ENCODE data around the gene TRIP6. TPM values are rescaled to one million over a fixed set of nuclear protein-coding genes. Genes with fewer than 3 reads are reported as not detected.

The TRIP6 gene
- total RNA-seq, 1 donor from 2014 or later: 99.9 TPM

DNA sequence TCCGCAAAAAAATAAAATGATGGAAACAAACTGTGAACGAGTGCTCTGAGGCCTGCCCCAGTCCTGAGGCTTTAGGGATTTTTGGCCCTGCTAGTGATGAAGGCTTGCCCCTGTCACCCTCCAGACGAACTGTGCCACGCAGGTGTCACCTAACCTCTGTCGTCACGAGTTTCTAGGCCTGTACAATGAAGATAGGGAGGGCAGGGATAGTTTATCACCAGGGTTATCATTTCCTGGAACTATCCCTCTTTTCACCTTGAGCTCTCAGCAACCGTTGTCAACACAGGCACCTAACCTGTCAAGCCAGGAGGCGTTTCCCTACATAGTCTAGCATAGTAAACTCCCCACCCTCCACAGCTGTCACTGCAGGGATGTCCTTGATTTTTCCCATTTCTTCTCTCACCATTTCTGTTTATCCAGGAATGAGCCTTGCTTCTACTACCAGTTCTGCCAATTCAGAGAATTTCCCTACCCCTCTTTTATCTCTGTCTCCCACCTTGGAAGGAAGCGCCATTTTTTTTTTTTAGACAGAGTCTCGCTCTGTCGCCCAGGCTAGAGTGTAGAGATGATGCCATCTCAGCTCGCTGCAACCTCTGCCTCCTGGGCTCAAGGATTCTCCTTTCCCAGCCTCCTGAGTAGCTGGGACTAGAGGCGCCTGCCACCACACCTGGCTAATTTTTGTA lies 30.7 kb downstream of the TRIP6 start:
- Histone ChIP-seq H3K27ac (ENCODE audit: low read depth, low read length) (no peak overlapping the region), H3K27me3 (ENCODE audit: insufficient read depth, low read length) (peaks cover 10% of the 10 kb centered on the region), H3K36me3 (ENCODE audit: insufficient read depth, low read length) (no peaks in the 10 kb centered on the region), H3K79me2 (ENCODE audit: insufficient read depth, low read length) (no peaks in the 10 kb centered on the region), H3K9me3 (ENCODE audit: insufficient read depth, low read depth, low read length) (no peaks in the 10 kb centered on the region), H3K9ac (ENCODE audit: low read length) (no peak overlapping the region), H3K4me2 (ENCODE audit: low read length) (no peak overlapping the region), H3K4me3 (ENCODE audit: insufficient read depth, low read depth, low read length) (no peak overlapping the region), H4K20me1 (ENCODE audit: insufficient read depth, low read length) (no peaks in the 10 kb centered on the region), H3K4me1 (ENCODE audit: insufficient read depth, low read length) (peaks cover 6% of the 10 kb centered on the region), H2AFZ (ENCODE audit: low read depth, low read length) (no peak overlapping the region)
- Mint-ChIP-seq H3K4me1 (ENCODE audit: low read depth, unreplicated experiment) (peaks cover 6% of the 10 kb centered on the region), H3K27me3 (ENCODE audit: low read depth, unreplicated experiment) (peaks cover 27% of the 10 kb centered on the region), H3K9me3 (ENCODE audit: unreplicated experiment) (peaks cover 2% of the 10 kb centered on the region), H3K4me3 (ENCODE audit: unreplicated experiment) (no peak overlapping the region), H3K27ac (ENCODE audit: unreplicated experiment) (peak overlapping the region; percentile 72), H3K36me3 (ENCODE audit: low read depth, unreplicated experiment) (no peaks in the 10 kb centered on the region)
- FAIRE-seq: no peak
- TF ChIP-seq, protein P1, sequence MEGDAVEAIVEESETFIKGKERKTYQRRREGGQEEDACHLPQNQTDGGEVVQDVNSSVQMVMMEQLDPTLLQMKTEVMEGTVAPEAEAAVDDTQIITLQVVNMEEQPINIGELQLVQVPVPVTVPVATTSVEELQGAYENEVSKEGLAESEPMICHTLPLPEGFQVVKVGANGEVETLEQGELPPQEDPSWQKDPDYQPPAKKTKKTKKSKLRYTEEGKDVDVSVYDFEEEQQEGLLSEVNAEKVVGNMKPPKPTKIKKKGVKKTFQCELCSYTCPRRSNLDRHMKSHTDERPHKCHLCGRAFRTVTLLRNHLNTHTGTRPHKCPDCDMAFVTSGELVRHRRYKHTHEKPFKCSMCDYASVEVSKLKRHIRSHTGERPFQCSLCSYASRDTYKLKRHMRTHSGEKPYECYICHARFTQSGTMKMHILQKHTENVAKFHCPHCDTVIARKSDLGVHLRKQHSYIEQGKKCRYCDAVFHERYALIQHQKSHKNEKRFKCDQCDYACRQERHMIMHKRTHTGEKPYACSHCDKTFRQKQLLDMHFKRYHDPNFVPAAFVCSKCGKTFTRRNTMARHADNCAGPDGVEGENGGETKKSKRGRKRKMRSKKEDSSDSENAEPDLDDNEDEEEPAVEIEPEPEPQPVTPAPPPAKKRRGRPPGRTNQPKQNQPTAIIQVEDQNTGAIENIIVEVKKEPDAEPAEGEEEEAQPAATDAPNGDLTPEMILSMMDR (IDR thresholded peaks at IDR 0.05; ENCODE audit: insufficient read depth, low read depth, low read length): no peak
- DNase-seq (ENCODE audit: low read depth): no peak

DNA sequence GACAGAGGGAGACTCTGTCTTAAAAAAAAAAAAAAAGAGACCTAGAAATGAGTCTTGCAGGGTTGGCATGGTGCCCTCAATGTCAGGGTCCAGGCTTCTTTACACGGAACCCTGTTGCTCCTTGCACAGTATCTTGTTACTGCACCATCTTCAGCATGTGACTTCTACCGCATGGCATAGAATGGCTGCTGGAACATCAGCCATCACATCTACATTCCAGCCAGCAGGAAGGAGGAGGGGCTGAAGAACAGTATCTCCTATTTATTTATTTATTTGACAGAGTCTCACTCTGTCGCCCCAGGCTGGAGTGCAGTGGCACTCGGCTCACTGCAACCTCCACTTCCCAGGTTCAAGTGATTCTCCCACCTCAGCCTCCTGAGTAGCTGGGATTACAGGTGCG lies 32.2 kb downstream of the TRIP6 start:
- Histone ChIP-seq H3K4me1 (ENCODE audit: insufficient read depth, low read length) (peaks cover 6% of the 10 kb centered on the region), H2AFZ (ENCODE audit: low read depth, low read length) (no peak overlapping the region), H3K27me3 (ENCODE audit: insufficient read depth, low read length) (peaks cover 10% of the 10 kb centered on the region), H3K36me3 (ENCODE audit: insufficient read depth, low read length) (no peaks in the 10 kb centered on the region), H3K9me3 (ENCODE audit: insufficient read depth, low read depth, low read length) (no peaks in the 10 kb centered on the region), H3K9ac (ENCODE audit: low read length) (no peak overlapping the region), H3K27ac (ENCODE audit: low read depth, low read length) (no peak overlapping the region), H4K20me1 (ENCODE audit: insufficient read depth, low read length) (no peaks in the 10 kb centered on the region), H3K4me2 (ENCODE audit: low read length) (no peak overlapping the region), H3K4me3 (ENCODE audit: insufficient read depth, low read depth, low read length) (no peak overlapping the region), H3K79me2 (ENCODE audit: insufficient read depth, low read length) (no peaks in the 10 kb centered on the region)
- Mint-ChIP-seq H3K36me3 (ENCODE audit: low read depth, unreplicated experiment) (no peaks in the 10 kb centered on the region), H3K27ac (ENCODE audit: unreplicated experiment) (no peak overlapping the region), H3K4me1 (ENCODE audit: low read depth, unreplicated experiment) (peaks cover 4% of the 10 kb centered on the region), H3K4me3 (ENCODE audit: unreplicated experiment) (no peak overlapping the region), H3K9me3 (ENCODE audit: unreplicated experiment) (peaks cover 2% of the 10 kb centered on the region), H3K27me3 (ENCODE audit: low read depth, unreplicated experiment) (peaks cover 25% of the 10 kb centered on the region)
- no peak for TF ChIP-seq EZH2 (IDR thresholded peaks at IDR 0.05; ENCODE audit: insufficient read depth, low read length)
- TF ChIP-seq, protein P1 (IDR thresholded peaks at IDR 0.05; ENCODE audit: insufficient read depth, low read depth, low read length): no peak
- DNase-seq (ENCODE audit: low read depth) (no peak), FAIRE-seq (no peak)

DNA sequence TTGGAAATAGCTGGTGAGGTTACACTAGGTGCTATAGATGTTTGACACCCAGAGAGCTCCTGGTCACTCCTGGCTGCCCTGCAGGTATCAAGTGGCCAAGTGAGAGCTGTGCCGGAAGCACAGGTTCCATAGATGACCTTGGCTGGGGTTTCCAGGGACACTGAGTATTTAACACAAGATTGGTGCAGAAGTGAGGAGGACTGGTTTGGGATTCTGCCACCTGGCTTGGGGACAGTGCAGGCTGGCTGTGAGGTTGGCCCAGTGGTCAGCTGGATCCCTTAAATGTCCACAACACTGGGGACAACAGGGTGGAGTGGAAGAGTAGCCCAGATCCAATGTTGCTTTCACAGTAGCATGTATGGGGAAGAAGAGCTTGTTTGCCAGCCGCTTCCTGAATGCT lies 33.8 kb downstream of the TRIP6 start:
- Histone ChIP-seq H3K27ac (ENCODE audit: low read depth, low read length) (no peak overlapping the region), H2AFZ (ENCODE audit: low read depth, low read length) (no peak overlapping the region), H3K9ac (ENCODE audit: low read length) (no peak overlapping the region), H3K4me2 (ENCODE audit: low read length) (no peak overlapping the region), H4K20me1 (ENCODE audit: insufficient read depth, low read length) (no peaks in the 10 kb centered on the region), H3K36me3 (ENCODE audit: insufficient read depth, low read length) (no peaks in the 10 kb centered on the region), H3K27me3 (ENCODE audit: insufficient read depth, low read length) (peaks cover 8% of the 10 kb centered on the region), H3K4me3 (ENCODE audit: insufficient read depth, low read depth, low read length) (no peak overlapping the region), H3K9me3 (ENCODE audit: insufficient read depth, low read depth, low read length) (no peaks in the 10 kb centered on the region), H3K4me1 (ENCODE audit: insufficient read depth, low read length) (peaks cover 3% of the 10 kb centered on the region), H3K79me2 (ENCODE audit: insufficient read depth, low read length) (no peaks in the 10 kb centered on the region)
- FAIRE-seq (no peak), DNase-seq (ENCODE audit: low read depth) (no peak)
- no peak overlapping the region for H3K27ac Mint-ChIP-seq (ENCODE audit: unreplicated experiment)
- TF ChIP-seq, protein P1 (IDR thresholded peaks at IDR 0.05; ENCODE audit: insufficient read depth, low read depth, low read length): no peak
- no peak for TF ChIP-seq EZH2 (IDR thresholded peaks at IDR 0.05; ENCODE audit: insufficient read depth, low read length)
- peaks cover 4% of the 10 kb centered on the region for H3K4me1 Mint-ChIP-seq (ENCODE audit: low read depth, unreplicated experiment)
- H3K36me3 Mint-ChIP-seq (ENCODE audit: low read depth, unreplicated experiment): no peaks in the 10 kb centered on the region
- H3K27me3 Mint-ChIP-seq (ENCODE audit: low read depth, unreplicated experiment): peaks cover 24% of the 10 kb centered on the region
- H3K9me3 Mint-ChIP-seq (ENCODE audit: unreplicated experiment): peaks cover 2% of the 10 kb centered on the region
- no peak overlapping the region for H3K4me3 Mint-ChIP-seq (ENCODE audit: unreplicated experiment)

Measured in astrocyte (in vitro differentiated cells and primary cell).